ENCODE data around the gene COL4A2.
"Not testable (repeated sequence)": the region's sequence is repeated elsewhere in the genome, so short reads cannot be mapped to it uniquely, and the experiment has no call there.

The COL4A2 gene

GRCh38 chr13:110479648-110480047 lies 172.6 kb downstream of the COL4A2 start:
- no peak for DNase-seq

GRCh38 chr13:110480161-110480560 lies 173.1 kb downstream of the COL4A2 start:
- no peak for DNase-seq

DNA sequence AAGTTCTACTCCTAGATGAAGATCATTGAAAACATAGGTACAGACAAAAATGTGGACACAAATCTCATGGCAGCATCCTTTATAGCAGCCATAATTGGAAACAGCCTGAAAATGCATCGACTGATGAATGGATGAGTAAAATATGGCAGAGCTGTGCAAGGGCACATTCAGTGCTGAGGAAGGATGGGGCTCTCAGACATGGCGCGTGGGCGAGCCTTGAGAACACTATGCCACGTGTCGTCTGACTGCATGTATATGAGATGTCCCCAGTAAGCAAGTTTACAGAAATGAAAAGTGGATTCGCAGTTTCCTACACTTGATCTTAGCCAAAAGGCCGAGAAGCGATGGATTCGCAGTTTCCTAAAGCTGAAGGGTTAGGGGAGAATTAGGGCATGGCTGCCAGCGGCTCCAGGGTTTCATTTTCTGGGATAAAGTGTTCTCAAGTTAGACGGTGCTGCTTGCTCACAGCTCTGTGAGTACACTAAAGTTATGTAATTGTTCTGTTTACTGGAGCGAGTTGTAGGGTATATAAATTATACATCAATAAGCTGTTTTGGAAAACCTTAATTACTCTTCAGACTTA lies 176.4 kb downstream of the COL4A2 start:
- DNase-seq: no peak

GRCh38 chr13:110484290-110485048 lies 177.4 kb downstream of the COL4A2 start:
- no peak for DNase-seq

GRCh38 chr13:110485604-110486003 lies 178.5 kb downstream of the COL4A2 start:
- no peak for DNase-seq

GRCh38 chr13:110486061-110486715 lies 179.1 kb downstream of the COL4A2 start:
- no peak for DNase-seq

DNA sequence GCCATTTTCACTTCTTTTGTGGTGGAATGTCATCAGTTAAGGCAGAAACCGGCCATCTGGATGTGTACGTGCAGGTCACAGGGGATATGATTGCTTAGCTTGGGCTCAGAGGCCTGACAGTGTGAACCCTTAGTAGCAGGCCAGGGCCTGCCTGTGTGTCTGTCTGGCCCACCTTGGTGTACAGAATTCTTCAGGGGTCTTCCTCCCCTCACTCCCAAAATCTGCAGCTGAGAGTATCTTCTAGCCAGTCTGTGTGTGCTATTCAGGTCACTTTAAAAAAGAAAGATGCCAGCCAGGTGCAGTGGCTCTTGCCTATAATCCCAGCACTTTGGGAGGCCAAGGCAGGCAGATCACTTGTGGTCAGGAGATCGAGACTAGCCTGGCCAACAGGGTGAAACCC lies 179.8 kb downstream of the COL4A2 start:
- not testable (repeated sequence) for DNase-seq

- no peak for DNase-seq
Observed at GRCh38 chr13:110490009-110490770, 183.1 kb downstream of the COL4A2 start.

- DNase-seq: no peak
Observed at GRCh38 chr13:110491869-110492678, 185.0 kb downstream of the COL4A2 start.

DNA sequence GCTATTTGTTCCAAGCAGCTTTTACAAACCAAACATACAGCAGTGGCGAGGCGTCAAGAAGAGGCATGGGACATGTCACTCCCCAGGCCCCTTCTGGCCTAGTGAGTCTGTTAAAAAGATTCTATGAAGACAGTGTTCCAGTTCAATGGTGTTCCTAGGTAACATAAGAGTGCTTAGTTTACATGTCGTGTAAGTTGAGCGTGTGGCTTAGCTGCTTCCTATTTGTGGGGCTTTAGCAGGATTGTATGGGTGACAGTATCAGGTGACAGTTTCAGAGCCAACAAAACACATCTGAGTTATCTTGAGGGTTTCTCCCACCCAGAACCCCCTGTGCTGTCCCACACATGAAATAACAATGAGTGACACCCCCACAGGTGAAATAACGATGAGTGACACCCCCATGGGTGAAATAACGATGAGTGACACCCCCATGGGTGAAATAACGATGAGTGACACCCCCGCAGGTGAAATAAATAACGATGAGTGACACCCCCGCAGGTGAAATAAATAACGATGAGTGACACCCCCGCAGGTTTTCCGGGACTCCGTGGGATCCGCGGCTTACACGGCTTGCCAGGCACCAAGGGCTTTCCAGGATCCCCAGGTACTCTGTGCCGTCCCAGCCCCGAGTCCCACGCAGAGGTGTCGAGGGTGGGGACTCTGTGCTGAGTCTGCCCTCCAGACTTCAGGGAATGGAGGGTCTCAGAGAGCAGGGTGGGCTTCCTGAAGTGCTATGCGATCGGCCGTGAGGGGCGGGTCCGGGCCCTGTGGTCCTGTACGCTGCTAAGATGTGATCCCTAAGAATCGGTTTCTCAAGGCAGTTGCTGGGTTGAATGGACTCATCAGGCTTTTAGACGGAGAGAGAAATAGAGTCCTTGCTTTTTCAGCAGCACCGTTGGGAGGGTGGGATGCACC lies 185.9 kb downstream of the COL4A2 start:
- DNase-seq: no peak

DNA sequence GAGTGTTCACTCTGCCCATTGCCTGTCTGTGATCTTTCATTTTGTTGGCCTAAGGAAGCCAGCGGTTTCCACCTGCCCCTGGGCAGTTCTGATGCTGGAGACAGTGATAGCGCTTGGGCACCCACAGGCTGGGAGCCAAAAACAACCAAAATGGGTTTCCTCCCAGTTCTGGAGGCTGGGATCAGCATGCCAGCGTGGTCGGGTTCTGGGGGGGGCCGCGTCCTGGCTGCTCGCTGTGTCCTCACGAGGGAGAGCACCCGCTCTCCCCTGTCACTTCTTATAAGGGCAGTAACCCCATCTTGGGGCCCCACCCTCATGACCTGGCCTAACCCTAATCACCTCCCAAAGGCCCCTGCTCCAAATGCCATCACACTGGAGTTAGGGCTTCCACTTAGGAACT lies 186.5 kb downstream of the COL4A2 start:
- DNase-seq: no peak

- no peak for DNase-seq
Observed at GRCh38 chr13:110495376-110495775, 188.3 kb downstream of the COL4A2 start.

- DNase-seq: no peak
Observed at GRCh38 chr13:110495881-110496280, 188.8 kb downstream of the COL4A2 start.

- no peak for DNase-seq
Observed at GRCh38 chr13:110496281-110496680, 189.2 kb downstream of the COL4A2 start.

DNA sequence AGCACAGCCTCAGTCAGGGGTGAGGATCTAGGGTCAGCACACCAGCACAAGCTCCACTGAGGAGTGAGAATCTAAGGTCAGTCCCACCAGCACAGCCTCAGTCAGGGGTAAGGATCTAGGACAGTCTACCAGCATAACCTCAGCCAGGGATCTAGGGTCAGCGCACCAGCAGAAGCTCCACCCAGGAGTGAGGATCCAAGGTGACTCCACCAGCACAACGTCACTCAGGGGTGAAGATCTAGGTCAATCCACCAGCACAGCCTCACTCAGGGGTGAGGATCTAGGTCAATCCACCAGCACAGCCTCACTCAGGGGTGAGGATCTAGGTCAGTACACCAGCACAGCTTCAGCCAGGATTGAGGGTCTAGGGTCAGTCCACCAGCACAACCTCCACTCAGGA lies 189.9 kb downstream of the COL4A2 start:
- no peak for DNase-seq

DNA sequence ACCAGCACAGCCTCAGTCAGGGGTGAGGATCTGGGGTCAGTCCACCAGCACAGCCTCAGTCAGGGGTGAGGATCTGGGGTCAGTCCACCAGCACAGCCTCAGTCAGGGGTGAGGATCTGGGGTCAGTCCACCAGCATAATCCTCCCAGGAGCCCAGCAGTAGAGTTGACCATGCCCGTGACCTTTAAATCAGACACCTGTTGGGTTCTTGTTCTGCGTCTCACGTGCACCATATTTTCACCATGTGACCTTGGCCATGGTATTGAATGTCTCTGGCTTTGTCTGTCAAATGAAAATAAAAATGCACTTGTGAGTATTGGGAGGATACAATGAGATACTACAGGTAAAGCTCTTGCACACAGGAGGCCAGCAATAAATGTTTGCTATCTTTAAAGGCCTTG lies 190.8 kb downstream of the COL4A2 start:
- not testable (repeated sequence) for DNase-seq

DNA sequence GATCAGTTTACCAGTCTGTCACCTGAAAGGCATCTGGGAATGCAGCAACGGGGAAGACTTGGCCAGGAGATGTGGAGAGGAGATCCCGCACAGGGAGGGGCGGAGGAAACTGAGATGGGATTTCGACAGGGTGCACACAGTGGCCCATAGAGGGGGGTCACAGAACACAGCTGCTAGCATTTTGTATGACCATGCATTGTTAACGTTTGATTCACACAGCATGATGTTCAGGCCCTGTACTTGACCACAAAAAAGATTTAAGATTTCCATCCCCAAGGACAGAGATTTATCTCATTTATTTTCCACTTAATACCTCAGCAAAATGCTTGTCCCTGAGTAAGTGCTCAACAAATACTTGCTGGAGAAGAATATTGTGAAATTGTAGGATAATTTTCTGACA lies 191.2 kb downstream of the COL4A2 start:
- DNase-seq: no peak

- DNase-seq: no peak
Observed at GRCh38 chr13:110498765-110499164, 191.7 kb downstream of the COL4A2 start.

DNA sequence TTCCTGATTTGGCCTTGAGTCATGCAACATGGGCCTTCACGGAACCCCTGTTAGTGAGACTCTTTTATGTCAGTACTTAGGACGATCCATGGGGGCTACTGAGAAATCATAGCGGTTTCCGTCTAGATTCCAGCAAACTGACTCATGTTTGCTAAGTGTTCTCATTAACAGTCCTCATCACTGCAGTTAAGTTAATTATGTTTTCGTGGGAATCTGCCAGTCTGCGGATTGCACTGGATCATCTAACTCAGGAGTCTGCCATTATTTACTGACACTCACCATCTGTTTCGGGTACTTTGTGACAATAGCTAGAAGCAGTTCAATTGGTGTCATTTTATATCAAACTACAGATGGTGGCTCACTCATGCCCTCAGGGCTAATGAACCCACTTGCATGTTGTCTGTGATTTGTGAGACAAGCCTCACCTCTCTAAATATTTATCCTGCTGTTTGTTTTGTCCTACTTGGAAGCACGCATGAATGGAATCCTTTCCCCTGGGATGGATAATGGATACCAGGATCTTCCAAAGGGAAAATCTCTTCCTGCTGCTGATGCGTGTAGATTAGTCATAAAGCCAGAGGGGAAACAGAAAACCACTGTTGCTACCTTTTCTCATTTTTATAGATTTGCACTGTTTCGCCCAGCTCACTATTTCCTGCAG lies 192.7 kb downstream of the COL4A2 start:
- DNase-seq: no peak

GRCh38 chr13:110500341-110500740 lies 193.3 kb downstream of the COL4A2 start:
- no peak for DNase-seq

GRCh38 chr13:110501188-110501587 lies 194.1 kb downstream of the COL4A2 start:
- no peak for DNase-seq
